ENCODE measurements around the gene PEX1.

PEX1 gene

GRCh38 chr7:92496876-92497275 lies 31.4 kb downstream of the PEX1 start:
- ChIA-PET CTCF (no interaction called here), POLR2A (no interaction called here)
- peaks cover 58 to 64% of the 10 kb centered on the region in 2 experiments for H3K36me3 ChIP-seq (ENCODE audit: control insufficient read depth in 2 of 2, insufficient read depth in 1 of 2, low read length in 2 of 2)
- no peaks in the 10 kb centered on the region; the same call in 1 of the 2 replicates for H3K4me1 ChIP-seq (ENCODE audit: control insufficient read depth, insufficient read depth, low read length)
- H3K4me3 ChIP-seq (ENCODE audit: low read depth, low read length), result no peak overlapping the region
- H3K9me3 ChIP-seq (ENCODE audit: control insufficient read depth, insufficient read depth, low read depth, low read length), result no peaks in the 10 kb centered on the region
- H3K27ac ChIP-seq (ENCODE audit: extremely low read depth, low read depth, low read length), result no peak overlapping the region
- TF ChIP-seq ZNF302 (tag by site-specific recombination; IDR thresholded peaks at IDR 0.05; ENCODE audit: low read depth) (no peak), ZNF433 (tag by site-specific recombination; IDR thresholded peaks at IDR 0.05; ENCODE audit: low read depth) (no peak), ZNF26 (tag by site-specific recombination; IDR thresholded peaks at IDR 0.05) (no peak), ZNF266 (tag by site-specific recombination; IDR thresholded peaks at IDR 0.05; ENCODE audit: low read depth) (no peak), ZNF654 (tag by site-specific recombination; IDR thresholded peaks at IDR 0.05; ENCODE audit: low read depth) (no peak), ZNF148 (tag by site-specific recombination; IDR thresholded peaks at IDR 0.05; ENCODE audit: borderline replicate concordance) (no peak), SALL2 (tag by site-specific recombination; IDR thresholded peaks at IDR 0.05; ENCODE audit: borderline replicate concordance) (no peak), ZNF146 (tag by site-specific recombination; IDR thresholded peaks at IDR 0.05) (no peak)

- Histone ChIP-seq H3K4me3 (ENCODE audit: low read depth, low read length) (no peak overlapping the region), H3K4me1 (ENCODE audit: control insufficient read depth, insufficient read depth, low read length) (no peaks in the 10 kb centered on the region), H3K27ac (ENCODE audit: extremely low read depth, low read depth, low read length) (no peak overlapping the region), H3K9me3 (ENCODE audit: control insufficient read depth, insufficient read depth, low read depth, low read length) (no peaks in the 10 kb centered on the region), H3K36me3 (ENCODE audit: control insufficient read depth in 2 of 2, insufficient read depth in 1 of 2, low read length in 2 of 2) (peaks cover 68 to 77% of the 10 kb centered on the region in 2 experiments)
- ChIA-PET POLR2A (no interaction called here), CTCF (interaction anchor here (2.2 kb wide), 1 partner anchor 29 kb away, joined by 7 read pairs; no protein-coding TSS in a partner anchor)
- TF ChIP-seq ZNF677 (tag by site-specific recombination; IDR thresholded peaks at IDR 0.05) (no peak), ZNF350 (tag by site-specific recombination; IDR thresholded peaks at IDR 0.05) (no peak), ZBTB48 (tag by site-specific recombination; IDR thresholded peaks at IDR 0.05) (no peak), ZBTB6 (tag by site-specific recombination; IDR thresholded peaks at IDR 0.05) (no peak), ZNF747 (tag by site-specific recombination; IDR thresholded peaks at IDR 0.05) (no peak), ZSCAN5A (tag by site-specific recombination; IDR thresholded peaks at IDR 0.05) (no peak), ZNF37A (tag by site-specific recombination; IDR thresholded peaks at IDR 0.05) (no peak), KLF10 (tag by site-specific recombination; IDR thresholded peaks at IDR 0.05) (no peak), ZNF362 (tag by site-specific recombination; IDR thresholded peaks at IDR 0.05) (no peak), ZNF157 (tag by site-specific recombination; IDR thresholded peaks at IDR 0.05) (no peak), ZBTB1 (tag by site-specific recombination; IDR thresholded peaks at IDR 0.05) (no peak), ZBTB17 (tag by site-specific recombination; IDR thresholded peaks at IDR 0.05) (no peak), ZNF645 (tag by site-specific recombination; IDR thresholded peaks at IDR 0.05) (no peak)
These were observed 38.7 kb downstream of the PEX1 start for GRCh38 chr7:92489634-92490033.
